DND-41 (cell line): ENCODE measurements around the gene TTC39A.

Experiments
- CTCF ChIP-seq: IDR thresholded peaks from 2 replicates; pipeline ENCODE4 v1.5.1; 2012; ENCODE audit warnings: borderline replicate concordance, low read length, moderate library complexity, mild to moderate bottlenecking; ENCODE audit not compliant: poor library complexity, severe bottlenecking; ENCODE audit errors: extremely low read depth
- EZH2 ChIP-seq: IDR thresholded peaks from 3 replicates; pipeline ENCODE4 v1.6.1; 2012; ENCODE audit warnings: borderline replicate concordance, low read depth, mild to moderate bottlenecking, moderate library complexity, low read length, inconsistent platforms; ENCODE audit not compliant: severe bottlenecking

DNA sequence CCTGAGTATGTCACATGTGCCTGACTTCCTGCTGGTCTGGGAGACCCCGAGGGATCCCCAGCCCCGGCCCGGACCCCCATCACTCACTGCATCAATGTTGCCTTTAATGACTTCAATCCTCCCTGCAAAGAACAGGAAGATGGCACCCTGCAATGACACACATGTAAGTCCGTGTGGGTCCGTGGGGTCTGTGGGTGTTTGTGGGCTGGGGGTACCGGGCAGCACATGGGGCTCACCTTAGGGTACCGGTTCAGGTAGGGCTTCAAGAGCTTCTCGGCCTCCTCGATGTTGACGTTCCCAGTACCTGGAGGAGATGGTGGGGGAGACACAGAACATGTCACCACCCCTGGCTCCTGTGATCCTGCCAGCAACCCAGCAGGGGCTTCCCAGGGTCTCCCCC is 28.1 kb downstream of the TTC39A start:
- no peak for TF ChIP-seq CTCF
- no peak for TF ChIP-seq EZH2
